Epithelial cell of esophagus (primary cell): ENCODE results near the gene BRCA2.

Source experiments
- DNase-seq: peaks from one replicate; pipeline ENCODE4 v3.0.0; 2010; ENCODE audit warnings: low read depth
- H3K4me3 ChIP-seq: 2 replicates; pipeline ENCODE4 v1.5.1; 2011; ENCODE audit warnings: mild to moderate bottlenecking, low read length, control low read depth
- CTCF ChIP-seq: IDR thresholded peaks from 2 replicates; pipeline ENCODE4 v1.5.1; 2011; ENCODE audit warnings: low read depth, mild to moderate bottlenecking, low read length, control low read depth, inconsistent platforms; ENCODE audit not compliant: insufficient read depth; ENCODE audit errors: missing control alignments

The BRCA2 gene

GRCh38 chr13:32407854-32408253 lies 92.5 kb downstream of the BRCA2 start:
- no peak overlapping the region for H3K4me3 ChIP-seq
- no peak for TF ChIP-seq CTCF
- DNase-seq = no peak

GRCh38 chr13:32408296-32409000 lies 93.1 kb downstream of the BRCA2 start:
- no peak overlapping the region for H3K4me3 ChIP-seq
- no peak for TF ChIP-seq CTCF
- no peak for DNase-seq

GRCh38 chr13:32409001-32409313 lies 93.6 kb downstream of the BRCA2 start:
- no peak for TF ChIP-seq CTCF
- H3K4me3 ChIP-seq = no peak overlapping the region
- DNase-seq = no peak

- DNase-seq = peak; percentile 37
- no peak for TF ChIP-seq CTCF
- H3K4me3 ChIP-seq = no peak overlapping the region
Observed at GRCh38 chr13:32409561-32410421, 94.5 kb downstream of the BRCA2 start.

GRCh38 chr13:32413284-32413683 lies 98.0 kb downstream of the BRCA2 start:
- TF ChIP-seq CTCF = no peak
- H3K4me3 ChIP-seq = no peak overlapping the region
- DNase-seq = no peak

- DNase-seq = no peak
- TF ChIP-seq CTCF = no peak
- H3K4me3 ChIP-seq = no peak overlapping the region
Observed at GRCh38 chr13:32414580-32414979, 99.3 kb downstream of the BRCA2 start.
